ENCODE results near the gene SLC31A2.

- TF ChIP-seq EZH2phosphoT487 (IDR thresholded peaks at IDR 0.05; ENCODE audit: unreplicated experiment) (no peak), POLR2AphosphoS5 (IDR thresholded peaks at IDR 0.05; ENCODE audit: low read depth) (no peak), CTCF (conservative IDR thresholded peaks at IDR 0.05; ENCODE audit: low read depth in 2 of 2) (no peak), EZH2 (IDR thresholded peaks at IDR 0.05; ENCODE audit: low read depth, unreplicated experiment) (no peak), STAT1 (IDR thresholded peaks at IDR 0.05; ENCODE audit: unreplicated experiment) (no peak), CREB1 (CRISPR knock-in tag; IDR thresholded peaks at IDR 0.05; ENCODE audit: low read depth) (no peak), REST (IDR thresholded peaks at IDR 0.05; ENCODE audit: unreplicated experiment) (no peak), NANOG (IDR thresholded peaks at IDR 0.05; ENCODE audit: borderline replicate concordance) (no peak), ZNF331 (CRISPR knock-in tag; IDR thresholded peaks at IDR 0.05; ENCODE audit: low read depth) (no peak), ZNF114 (CRISPR knock-in tag; IDR thresholded peaks at IDR 0.05) (no peak), JUNB (IDR thresholded peaks at IDR 0.05; ENCODE audit: unreplicated experiment) (no peak)
- TF ChIP-seq, protein P1, sequence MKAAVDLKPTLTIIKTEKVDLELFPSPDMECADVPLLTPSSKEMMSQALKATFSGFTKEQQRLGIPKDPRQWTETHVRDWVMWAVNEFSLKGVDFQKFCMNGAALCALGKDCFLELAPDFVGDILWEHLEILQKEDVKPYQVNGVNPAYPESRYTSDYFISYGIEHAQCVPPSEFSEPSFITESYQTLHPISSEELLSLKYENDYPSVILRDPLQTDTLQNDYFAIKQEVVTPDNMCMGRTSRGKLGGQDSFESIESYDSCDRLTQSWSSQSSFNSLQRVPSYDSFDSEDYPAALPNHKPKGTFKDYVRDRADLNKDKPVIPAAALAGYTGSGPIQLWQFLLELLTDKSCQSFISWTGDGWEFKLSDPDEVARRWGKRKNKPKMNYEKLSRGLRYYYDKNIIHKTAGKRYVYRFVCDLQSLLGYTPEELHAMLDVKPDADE (IDR thresholded peaks at IDR 0.05): no peak
These were observed 20.9 kb upstream of the SLC31A2 start for GRCh38 chr9:113129884-113130283.
